SW 1271 (cell line): ENCODE results near the gene NTF3.

Source experiments
- DNase-seq, 2 experiments: peaks; one replicate each; lab custom pipeline; 2025; lab: John Stamatoyannopoulos, UW

The NTF3 gene

GRCh38 chr12:5487948-5488625, 56.2 kb downstream of the NTF3 start:
- no peak for DNase-seq

GRCh38 chr12:5488626-5488955, 56.7 kb downstream of the NTF3 start:
- DNase-seq, result no peak

GRCh38 chr12:5489017-5489416, 57.1 kb downstream of the NTF3 start:
- no peak for DNase-seq

GRCh38 chr12:5489760-5490406, 58.0 kb downstream of the NTF3 start:
- no peak for DNase-seq

GRCh38 chr12:5492562-5492961, 60.7 kb downstream of the NTF3 start:
- no peak for DNase-seq

- peak in 1 of 2 experiments; percentile 10 for DNase-seq
These were observed 61.1 kb downstream of the NTF3 start for GRCh38 chr12:5493018-5493417.

GRCh38 chr12:5494343-5494742, 62.4 kb downstream of the NTF3 start:
- no peak for DNase-seq

GRCh38 chr12:5497329-5498053, 65.6 kb downstream of the NTF3 start:
- no peak for DNase-seq

GRCh38 chr12:5498076-5498475, 66.2 kb downstream of the NTF3 start:
- no peak for DNase-seq

- no peak for DNase-seq
These were observed 66.9 kb downstream of the NTF3 start for GRCh38 chr12:5498806-5499205.

- DNase-seq, result no peak
These were observed 67.8 kb downstream of the NTF3 start for GRCh38 chr12:5499566-5500330.

- no peak for DNase-seq
These were observed 68.4 kb downstream of the NTF3 start for GRCh38 chr12:5500331-5500659.

- no peak for DNase-seq
These were observed 71.9 kb downstream of the NTF3 start for GRCh38 chr12:5503774-5504173.

GRCh38 chr12:5505116-5505515, 73.2 kb downstream of the NTF3 start:
- no peak for DNase-seq

GRCh38 chr12:5505751-5506150, 73.8 kb downstream of the NTF3 start:
- DNase-seq, result no peak

GRCh38 chr12:5506295-5506694, 74.4 kb downstream of the NTF3 start:
- DNase-seq, result no peak

- no peak for DNase-seq
These were observed 74.9 kb downstream of the NTF3 start for GRCh38 chr12:5506821-5507231.

GRCh38 chr12:5507401-5507935, 75.6 kb downstream of the NTF3 start:
- no peak for DNase-seq

GRCh38 chr12:5507944-5508343, 76.0 kb downstream of the NTF3 start:
- no peak for DNase-seq

- no peak for DNase-seq
These were observed 77.2 kb downstream of the NTF3 start for GRCh38 chr12:5509102-5509501.

GRCh38 chr12:5509557-5509956, 77.6 kb downstream of the NTF3 start:
- DNase-seq, result no peak

GRCh38 chr12:5510251-5510805, 78.4 kb downstream of the NTF3 start:
- no peak for DNase-seq
